GM21515 (cell line): ENCODE results near the gene LRRK1.

Experiments
- ATAC-seq: cut with Tn5 transposase; IDR thresholded peaks from one replicate; pipeline ENCODE4 v1.9.1; 2021; ENCODE audit not compliant: unreplicated experiment

The LRRK1 gene

DNA sequence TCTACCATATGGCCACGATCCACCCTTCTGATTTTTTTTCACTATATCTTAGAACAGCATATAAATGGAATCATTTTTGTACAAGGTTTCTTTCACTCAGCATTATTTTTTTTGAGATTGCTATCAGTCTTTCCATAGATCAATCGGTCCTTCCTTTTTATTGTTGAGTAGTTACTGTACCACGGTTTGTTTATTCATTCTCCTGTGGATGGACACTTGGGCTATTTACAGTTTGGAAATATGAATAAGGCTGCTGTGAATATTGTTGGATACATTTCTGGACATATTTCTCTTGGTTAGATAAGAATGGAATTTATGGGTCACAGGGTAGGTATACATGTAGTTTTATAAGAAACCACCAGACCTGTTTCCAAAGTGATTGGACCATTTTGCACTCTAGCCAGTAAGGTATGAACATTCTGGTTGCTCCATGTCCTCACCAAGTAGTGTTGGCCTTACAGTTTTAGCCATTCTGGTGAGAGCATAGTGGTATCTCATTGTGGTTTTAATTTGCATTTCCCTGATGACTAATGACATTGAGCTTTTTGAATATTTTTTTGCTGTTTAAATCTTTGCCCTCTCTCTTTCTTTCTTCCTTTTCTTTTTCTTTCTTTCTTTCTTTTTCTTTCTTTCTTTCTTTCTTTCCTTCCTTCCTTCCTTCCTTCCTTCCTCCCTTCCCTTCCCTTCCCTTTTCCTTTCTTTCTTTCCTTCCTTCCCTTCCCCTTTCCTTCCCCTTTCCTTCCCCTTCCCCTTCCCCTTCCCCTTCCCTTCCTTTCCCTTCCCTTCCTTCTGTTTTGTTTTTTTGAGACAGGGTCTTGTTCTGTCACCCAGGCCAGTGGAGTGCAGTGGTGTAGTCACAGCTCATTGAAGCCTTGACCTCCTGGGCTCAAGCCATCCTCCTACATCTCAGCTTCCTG is 49.2 kb downstream of the LRRK1 start:
- no peak for ATAC-seq

DNA sequence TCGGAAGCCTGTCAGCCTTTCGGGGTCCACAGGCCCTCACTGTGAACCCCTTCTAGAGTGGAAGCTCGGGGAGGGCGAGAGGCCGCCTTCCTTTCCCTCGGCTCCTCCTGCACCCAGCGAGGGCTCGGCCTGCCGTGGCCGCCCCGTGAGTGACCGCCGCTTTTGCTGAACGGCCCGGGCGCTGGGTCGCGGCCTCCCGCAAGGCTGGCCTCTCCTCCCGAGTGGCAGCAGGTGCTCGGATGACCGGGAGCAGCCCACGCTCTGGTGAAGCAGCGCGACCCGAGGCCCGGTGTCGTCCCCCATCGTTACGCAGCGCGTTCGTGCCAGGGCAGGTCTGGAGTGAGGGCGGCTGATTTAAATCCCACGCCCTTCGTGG is 53.8 kb downstream of the LRRK1 start:
- no peak for ATAC-seq

DNA sequence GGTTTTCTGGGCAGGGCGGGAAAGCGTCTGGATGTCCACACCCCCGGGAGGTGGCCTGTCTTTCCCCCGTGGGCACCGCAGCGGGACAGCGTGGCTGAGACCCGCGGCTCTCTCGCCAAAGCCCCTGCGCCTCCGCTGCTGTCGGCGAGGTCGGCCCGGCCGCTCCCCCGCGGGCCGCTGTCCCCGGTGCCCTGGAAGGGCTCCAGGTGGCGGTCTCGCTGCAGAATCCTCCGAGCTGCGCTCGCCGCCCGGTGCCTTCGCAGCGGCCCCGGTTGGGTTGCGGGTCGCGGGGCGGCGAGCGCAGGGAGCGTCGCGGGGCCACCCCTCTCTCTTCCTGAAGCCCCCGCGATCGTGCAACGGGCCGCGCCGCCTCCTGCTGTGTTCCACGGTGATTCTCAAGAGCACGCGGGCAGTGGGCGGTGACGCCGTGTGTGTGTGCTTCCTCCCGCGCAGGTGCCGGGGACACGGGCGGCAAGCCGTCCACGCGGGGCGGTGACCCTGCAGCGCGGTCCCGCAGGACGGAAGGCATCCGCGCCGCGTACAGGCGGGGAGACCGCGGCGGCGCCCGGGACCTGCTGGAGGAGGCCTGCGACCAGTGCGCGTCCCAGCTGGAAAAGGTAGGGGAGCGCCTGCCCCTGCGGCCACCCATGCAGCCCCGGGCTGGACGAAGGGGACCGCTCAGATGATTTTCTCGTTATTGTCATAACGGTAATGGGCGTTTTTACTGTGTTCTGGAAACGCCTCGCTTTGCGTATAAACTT is 54.4 kb downstream of the LRRK1 start:
- no peak for ATAC-seq

DNA sequence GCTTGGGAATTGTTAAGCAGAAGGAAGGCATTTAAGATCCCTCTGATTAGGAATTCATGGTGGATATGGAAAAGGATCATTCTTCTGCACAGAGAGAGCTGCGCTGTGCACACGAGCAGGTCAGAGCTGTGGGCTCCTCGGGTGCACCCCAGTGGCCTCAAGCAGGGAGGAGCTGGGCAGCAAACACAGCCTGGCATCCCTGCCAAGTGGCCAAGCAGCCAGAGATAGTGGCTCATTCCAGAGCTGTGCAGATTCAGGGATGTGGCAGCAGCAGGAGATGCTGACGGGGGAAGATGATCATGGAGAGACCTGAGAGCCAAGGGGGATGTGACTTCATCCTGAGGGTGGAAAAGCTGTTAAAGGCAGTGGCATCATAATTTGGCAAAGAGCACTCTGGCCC is 55.9 kb downstream of the LRRK1 start:
- ATAC-seq, result no peak

DNA sequence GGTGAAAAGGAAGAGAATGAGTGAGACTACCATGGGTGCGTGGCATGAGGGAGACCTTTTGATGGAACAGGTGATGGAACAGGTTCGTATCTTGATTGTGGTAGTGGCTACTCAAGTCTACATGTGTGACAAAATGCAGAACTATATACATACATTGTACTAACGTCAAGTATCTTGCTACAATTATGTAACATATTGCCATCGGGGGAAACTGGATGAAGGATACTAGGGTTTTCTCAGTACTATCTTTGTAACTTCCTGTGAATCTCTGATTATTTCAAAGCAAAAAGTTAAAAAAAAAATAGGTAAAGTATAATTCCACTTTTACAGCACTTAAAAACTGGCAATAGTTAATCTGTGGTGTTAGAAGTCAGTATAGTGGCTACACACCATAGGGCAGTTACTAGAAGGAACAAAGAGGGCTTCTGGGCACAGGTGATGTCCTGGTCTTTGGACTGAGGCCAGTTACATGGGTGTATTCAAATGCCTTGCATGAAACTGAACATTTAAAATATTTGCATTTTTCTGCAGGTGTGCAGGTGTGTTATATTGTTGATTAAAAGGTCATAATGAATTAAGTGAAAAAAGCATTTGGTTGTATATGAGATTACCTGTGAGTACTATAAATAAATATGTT is 61.4 kb downstream of the LRRK1 start:
- no peak for ATAC-seq

DNA sequence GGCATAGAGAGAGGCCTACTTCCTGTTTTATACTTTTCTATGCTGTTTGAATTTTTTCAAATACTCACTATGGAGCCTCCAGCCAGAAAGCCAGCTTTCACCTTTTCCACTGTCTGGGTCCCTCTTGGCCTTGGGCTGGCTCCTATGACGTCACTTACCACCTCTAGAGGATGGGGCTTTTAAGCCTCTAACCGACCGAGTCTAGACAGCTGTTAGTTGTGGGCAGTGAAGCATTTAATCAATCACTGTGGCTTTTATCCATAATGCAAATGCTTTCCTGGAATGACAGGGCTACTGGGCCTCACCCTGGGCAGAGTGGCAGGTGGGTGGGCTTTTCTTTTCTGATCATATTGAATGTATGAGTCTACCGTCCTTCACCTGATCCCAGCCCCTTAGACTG is 61.9 kb downstream of the LRRK1 start:
- ATAC-seq, result no peak

DNA sequence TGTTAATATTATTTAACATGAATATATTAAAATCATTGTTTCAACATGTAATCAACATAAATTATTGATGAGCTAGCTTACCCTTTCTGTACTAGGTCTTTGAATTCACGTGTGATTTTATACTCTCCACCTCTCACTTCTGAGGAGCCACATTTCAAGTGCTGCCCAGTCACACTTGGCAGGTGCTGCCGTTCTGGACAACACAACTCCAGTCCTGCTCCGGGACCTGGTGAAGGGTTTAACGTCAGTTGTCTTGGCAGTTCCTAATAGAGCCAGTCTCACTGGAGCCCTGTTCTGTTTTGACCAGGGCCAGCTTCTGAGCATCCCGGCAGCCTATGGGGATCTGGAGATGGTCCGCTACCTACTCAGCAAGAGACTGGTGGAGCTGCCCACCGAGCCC is 64.1 kb downstream of the LRRK1 start:
- ATAC-seq, result no peak

DNA sequence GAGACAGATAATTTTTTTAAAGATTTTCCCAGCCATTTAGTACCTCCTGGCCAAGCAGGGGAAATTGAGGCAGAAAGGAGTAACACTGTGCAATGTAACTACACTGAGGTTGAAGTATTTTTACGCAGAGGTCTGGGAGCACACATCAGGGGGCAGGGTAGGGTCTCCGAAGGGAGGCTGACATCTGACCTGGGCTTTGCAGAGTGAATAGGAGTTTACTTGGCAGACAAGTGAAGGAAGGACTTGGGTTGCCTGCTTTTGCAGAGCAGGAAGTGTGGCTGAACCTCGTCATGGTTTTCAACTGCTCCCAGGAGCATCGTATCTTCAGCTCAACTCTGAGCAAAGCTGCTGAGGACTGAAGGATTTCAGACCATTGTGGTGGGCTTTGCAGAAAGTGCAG is 66.2 kb downstream of the LRRK1 start:
- ATAC-seq, result no peak

DNA sequence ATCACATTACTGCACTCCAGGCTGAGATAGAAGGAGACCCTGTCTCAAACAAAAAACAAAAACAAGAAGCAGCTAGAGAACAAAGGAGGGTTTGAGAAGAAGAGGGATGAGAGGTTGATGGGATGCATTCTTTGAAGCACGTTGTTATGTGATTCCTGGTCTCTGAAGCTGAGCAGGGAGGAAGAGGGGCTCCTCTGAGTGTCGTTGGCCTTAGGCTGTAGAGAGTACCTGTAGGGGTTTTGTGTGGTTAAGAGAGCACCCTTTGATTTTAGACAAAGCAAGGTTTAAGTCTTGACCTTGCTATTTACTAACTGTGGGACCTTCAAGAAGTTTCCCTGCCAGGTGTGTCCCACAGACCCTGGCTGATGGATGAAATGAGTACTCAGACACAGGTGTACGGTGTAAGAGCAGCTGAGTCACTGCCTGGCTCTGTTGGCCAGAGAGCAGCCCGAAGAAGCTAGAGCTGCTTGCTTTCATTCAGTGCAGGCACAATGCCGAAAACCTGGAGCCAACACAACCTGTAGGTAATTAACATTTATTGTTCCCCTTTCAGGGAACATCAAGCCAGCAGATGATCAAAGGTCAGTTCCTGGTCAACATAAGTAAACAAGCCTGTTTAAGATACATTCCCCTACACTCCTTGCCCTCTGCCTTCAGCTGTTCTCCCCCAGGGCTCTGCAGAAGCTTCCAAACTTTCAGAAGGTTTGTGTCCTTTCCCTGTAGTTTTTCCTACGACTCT is 67.2 kb downstream of the LRRK1 start:
- ATAC-seq, result no peak

DNA sequence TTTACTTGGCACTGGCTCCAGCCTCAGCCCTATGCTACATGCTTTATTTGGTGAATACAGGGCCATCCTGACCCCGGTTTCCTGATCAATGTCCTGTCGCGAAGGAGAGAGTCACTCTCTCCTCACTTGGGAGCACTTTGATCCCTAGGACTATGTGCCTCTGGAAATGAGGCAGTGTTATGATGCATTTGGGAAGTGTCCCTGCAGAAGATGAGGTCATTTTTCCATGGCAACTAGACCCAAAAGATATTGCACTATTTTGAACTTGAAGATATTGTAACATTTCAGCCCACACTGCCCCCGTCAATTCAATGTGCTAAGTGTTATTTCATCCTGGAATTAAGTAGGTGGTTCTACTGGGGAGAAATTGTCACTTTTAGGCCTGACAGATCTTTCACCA is 68.0 kb downstream of the LRRK1 start:
- no peak for ATAC-seq

DNA sequence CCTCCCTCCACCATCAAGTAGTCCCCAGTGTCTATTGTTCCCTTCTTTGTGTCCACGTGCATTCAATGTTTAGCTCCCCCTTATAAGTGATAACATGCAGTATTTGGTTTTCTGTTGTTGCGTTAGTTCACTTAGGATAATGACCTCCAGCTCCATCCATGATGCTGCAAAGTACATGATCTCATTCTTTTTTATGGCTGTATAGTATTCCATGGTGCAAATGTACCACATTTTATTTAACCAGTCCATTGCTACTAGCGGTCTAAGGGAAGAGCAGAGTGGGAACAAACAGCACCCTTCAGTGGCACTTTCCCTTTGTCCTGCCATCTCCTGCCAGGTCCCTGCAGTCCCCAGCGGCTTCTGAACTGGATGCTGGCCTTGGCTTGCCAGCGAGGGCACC is 69.1 kb downstream of the LRRK1 start:
- ATAC-seq, result no peak

DNA sequence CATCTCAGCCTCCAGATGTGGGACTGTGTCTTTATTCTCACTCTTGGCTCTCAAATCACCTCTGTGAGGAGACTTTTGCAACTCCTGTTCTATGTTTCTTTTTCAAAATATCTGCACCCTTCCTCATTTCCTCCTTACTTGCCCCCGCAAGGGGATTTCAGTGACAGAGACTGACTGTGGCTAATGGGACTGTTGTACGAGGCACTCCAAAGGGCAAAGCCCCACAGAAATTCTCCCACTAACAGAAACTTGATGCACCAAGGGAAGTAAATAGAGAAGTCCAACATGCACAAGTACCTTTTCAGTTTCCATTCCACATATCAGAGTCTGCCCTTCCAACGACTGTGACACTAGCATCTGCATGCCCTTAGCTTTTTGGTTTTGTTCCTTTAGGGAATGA is 69.7 kb downstream of the LRRK1 start:
- no peak for ATAC-seq

DNA sequence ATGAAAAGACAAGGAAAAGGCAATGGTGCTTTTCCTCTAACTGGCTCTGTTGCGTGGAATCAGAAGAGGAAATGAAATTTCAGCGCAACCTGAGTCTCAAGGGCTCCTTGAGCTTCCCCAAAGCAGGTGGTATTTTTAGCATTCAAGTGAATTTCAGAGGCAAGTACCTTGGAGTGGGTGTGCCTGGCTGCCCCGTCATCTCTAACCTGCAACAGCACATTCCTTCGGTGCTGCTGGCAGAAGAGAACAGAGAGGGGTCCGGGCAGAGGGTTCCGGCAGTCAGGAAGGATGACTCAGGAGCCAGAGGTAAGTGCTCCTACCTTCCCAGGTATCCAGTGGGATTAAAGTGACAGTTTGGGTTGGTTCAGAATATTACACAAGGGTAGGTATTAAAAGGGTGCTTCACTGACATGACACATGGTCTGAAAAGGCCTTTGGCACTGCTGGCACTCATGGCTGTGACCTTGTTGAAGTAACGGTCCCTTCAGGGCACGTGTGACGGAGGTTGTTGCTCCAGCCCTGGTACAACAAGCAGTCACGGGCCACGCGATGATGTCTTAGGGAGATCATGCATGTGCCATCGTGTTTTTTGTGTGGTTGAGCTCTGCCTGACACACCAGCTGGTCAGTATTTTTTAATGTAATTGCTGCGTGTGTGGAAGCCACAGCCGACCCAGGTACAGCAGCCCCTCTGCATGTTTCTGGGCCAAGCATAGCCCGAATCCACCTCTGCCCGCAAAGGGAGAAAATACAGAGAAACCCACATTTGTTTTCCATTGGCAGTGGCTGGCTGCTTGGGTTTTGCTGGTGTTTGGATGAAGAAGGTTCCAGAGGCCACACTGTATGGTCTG is 75.7 kb downstream of the LRRK1 start:
- ATAC-seq, result no peak

DNA sequence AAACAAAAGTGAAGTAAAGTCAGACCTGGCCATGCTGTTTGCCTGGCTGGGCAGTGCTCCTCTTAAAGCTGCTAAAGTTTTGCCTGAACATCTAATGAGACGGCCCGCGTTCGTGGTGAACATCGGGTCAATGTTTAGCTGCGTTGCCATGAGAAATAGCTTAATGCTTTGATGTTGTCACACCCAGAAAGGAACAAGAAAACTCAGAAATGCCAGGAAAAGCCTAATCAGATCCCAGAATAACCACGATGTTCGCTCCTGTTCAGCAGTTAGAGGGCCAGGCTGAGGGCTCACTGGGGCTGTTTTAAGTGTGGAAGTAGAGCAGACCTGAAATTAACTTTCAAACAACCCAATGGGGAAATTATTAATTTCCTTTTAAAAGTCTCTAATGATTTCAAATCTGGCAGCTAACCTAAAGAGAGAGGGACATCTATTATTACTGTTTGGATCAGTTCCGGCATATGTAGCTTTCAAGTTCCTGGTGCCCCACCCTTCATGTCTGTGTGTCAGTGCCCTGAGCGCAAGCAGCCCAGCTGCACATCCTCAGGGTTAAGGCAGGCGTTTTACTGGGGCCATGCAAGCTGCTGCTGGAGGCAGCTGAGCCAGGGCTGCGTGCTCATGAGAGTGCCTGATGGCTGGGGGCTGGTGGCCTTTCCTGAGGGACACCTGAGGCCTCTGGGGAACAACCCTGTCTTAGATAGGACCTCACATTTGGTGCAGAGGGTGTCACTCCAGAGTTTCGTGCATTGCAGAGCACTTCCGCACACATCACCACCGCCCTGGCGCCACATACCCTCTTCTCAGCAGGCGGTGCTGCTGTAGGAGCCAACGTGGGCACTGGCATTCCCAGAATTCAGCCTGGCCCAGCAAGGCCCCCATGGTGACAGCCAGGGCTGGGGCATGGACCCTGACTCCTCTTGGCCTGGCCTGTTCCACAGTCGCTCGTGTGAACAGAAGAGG is 76.6 kb downstream of the LRRK1 start:
- ATAC-seq, result no peak

DNA sequence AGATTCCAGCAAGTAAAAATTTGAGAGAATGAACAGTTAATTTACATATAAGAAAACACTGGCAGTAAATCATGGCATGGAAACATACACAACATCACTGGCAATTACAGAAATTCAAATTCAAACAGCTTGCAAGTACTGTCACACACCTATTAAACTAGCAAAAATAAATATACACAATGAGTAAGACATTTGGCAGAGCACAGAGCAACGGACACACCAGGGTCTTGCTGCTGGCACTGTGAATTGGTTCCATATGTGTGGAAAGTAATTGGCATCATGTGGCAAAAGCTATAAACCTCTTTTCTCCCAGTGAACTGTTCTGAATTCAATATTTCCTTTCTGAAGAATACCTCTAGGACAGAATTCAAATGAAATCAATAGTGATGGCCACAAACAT is 78.3 kb downstream of the LRRK1 start:
- no peak for ATAC-seq

DNA sequence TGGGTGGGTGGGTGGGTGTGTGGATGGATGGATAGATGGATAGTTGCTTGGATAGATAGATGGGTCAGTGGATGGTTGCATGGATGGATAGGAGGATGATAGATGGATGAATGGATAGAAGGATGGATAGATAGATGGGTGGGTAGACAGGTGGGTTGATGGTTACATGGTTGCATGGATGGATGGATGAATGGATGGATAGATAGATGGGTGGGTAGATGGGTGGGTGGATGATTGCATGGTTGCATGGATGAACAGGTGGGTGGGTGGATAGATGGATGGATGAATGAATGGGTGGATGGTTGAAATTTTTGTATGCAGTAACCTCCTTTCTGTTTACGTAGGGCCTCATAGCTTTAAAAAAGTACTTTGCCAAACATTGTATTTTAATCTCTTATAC is 79.5 kb downstream of the LRRK1 start:
- no peak for ATAC-seq

DNA sequence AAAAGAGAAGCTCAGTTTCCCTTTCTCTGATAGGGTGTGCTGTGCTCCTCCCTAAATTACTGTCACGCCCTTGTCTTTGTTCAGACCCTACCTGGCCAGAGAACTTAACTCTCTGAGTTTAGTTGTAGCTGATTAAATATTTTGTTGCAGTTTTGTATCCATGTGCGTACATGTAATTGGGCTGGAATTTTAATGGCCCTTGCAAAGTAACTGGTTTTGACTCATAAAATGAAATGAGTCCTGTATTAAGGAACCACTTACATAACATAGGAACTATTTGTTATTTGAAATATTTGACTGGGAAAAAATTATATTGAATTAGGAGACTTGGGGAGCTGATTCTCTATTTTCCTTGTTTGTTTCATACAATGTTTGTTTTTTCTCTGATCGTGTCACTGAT is 80.2 kb downstream of the LRRK1 start:
- no peak for ATAC-seq

DNA sequence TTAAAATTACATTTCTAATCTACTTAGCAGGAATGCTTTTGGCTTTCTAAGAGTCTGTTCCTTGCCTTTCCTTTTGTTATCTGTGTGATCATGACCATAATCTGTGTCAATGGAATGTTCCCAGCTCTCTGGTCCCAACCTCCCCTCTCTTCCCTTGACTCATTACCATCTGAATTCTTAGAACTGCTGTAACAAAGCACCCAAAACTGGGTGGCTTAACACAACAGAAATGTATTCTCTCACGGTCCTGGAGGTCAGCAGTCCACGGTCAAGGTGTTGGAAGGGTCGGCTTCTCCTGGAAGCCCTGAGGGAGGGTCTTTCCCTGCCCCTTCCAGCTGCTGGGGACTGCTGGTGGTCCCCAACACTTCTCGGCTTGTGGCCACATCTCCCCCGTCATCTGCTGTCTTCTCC is 81.1 kb downstream of the LRRK1 start:
- ATAC-seq, result no peak

DNA sequence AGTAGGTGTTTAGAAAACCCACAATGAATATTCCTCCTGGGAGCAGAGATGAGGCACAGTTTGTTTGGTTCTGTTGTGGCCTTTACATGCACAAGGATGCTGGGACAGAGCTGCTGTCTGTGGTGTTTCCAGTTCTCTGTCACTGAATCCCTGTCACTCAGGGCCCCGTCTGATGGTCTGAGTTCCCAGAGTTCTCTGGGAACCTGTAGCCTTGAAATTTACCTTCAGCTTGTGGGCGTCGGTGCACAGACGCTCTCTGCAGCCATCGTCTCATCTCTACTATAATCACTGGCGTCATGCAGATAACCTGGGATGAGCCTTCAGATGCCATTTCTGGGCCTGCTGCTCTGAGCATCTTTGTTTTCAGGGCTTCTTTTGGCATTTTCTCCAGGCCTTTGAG is 81.9 kb downstream of the LRRK1 start:
- no peak for ATAC-seq
